GM18505 (cell line): Measurements from ENCODE around the gene PLA2R1.

Source experiments
- ATAC-seq: cut with Tn5 transposase; IDR thresholded peaks from one replicate; pipeline ENCODE4 v1.9.1; 2021; ENCODE audit not compliant: unreplicated experiment
- POLR2A ChIP-seq: IDR thresholded peaks from 4 replicates; pipeline ENCODE4 v1.6.1; 2011; ENCODE audit warnings: borderline replicate concordance; ENCODE audit not compliant: insufficient read depth, insufficient read length; ENCODE audit errors: extremely low read depth

PLA2R1 gene

DNA sequence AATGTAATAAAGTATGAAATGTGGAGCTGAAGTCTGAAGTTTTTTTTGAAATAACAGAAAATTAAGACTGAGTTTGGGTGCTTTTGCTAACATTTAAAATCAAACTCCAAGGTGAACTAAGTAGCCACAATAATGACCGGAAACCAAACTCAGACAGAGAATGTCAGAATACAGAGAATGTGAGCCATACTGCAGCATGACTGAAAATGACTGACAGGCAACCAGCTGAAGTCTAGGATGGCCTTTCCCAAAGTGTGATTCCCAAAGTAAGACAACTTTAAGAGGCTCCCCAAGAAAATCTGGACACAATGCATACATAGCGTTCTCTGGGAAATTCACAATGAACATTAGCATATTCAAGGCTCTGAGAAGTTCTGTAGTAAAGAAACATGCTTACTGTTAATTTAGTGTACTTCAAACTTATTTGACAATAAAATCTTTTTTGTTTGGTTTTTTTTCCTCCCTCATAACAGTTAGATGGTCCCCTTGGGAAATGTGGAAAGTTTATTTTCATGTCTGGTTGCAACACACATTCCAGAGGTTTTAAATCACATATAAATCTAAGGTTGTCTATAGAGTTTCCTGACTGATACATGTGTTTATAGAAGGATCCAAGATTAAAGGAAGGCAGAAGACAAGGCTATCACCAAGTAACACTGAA is 28.6 kb downstream of the PLA2R1 start:
- no peak for TF ChIP-seq POLR2A
- ATAC-seq = no peak

DNA sequence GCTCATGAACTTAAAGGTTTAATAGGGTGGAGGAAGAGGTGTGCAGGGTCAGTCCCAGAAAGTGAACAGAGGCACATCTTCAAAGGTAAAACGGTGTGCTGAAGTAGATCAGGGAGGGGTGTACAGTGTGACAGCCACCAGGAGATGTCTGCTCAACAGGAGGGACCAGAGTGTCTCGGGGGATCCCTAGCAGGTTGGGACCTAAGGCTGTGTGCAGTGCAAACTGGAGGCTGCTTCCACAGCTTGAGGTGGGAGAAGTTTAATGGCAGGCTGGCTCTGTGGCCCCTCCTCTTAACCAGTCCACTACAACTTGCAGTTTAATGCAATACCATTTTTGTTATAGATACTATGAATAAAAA is 33.2 kb downstream of the PLA2R1 start:
- ATAC-seq = no peak
- TF ChIP-seq POLR2A = no peak

- TF ChIP-seq POLR2A = no peak
Measured at GRCh38 chr2:160028431-160029269, 33.8 kb downstream of the PLA2R1 start.

DNA sequence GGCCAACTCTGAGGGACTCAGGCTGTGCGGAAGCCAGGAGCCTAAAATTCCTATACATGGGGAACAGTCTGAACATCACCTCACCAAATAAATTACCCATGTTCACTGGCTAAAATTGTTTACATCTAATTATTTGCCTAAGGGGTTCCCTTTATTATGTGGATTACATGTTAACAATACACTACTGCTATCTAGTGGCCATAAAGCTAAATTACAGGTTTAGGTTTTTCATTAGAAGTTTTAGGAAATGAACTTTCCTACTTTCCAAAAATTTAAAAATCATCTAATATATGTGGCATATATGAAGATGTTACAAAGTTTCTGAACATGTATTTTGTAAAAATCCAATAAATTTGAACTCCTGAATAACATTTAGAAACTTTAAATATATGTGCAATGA is 40.3 kb downstream of the PLA2R1 start:
- no peak for ATAC-seq
- TF ChIP-seq POLR2A = no peak

More at GRCh38 chr2:160028431-160029269, 33.8 kb downstream of the PLA2R1 start:
- ATAC-seq = no peak

DNA sequence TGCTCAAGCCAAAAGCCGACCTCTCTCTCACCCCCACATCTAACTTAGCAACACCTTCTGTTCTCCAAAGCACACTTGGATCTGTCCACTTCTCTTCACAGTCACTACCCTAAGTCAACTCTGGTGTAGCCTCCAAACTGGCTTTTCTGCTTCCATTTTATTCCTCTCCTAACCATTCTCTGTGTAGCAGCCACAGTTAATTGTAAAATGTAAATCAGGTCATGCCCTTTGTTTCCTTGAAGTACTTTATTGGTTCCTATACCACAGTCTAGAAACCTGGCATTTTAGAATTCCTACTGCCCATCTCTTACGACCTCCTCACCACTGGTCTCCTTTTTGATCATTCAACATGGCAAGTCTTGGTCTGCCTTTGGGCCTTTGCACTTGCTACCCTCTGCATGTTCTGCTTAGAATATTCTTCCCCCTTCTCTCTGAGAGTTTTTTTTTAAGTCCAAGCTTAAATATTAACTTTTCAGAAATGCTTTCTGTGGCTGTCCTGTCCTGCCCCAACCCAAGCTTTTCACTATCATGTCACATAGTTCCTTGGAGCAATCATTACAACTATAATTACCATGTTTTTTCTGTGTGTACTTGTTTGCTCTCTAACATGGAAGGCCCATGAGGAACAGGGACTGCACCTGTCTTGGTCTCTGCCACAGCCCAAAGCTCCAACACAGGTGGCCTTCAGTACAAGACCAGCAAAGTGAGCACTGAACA is 42.9 kb downstream of the PLA2R1 start:
- no peak for ATAC-seq
- no peak for TF ChIP-seq POLR2A

DNA sequence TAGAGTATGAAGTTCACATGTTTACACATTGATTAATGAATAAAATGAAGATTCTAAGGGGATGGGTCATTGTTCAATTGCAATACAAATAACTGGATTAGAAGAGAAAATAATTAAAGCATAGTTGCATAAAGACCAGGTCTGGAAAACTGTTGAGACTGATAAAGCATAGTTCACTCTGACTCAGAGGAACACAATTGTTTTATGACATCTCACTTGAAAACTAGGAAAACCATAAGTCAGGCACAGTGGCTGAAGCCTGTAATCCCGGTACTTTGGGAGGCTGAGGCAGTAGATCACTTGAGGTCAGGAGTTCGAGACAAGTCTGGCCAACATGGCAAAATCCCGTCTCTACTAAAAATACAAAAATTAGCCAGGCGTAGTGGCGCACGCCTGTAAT is 46.7 kb downstream of the PLA2R1 start:
- TF ChIP-seq POLR2A = no peak
- ATAC-seq = no peak

- no peak for TF ChIP-seq POLR2A
Measured at GRCh38 chr2:160014227-160014626, 48.2 kb downstream of the PLA2R1 start.

DNA sequence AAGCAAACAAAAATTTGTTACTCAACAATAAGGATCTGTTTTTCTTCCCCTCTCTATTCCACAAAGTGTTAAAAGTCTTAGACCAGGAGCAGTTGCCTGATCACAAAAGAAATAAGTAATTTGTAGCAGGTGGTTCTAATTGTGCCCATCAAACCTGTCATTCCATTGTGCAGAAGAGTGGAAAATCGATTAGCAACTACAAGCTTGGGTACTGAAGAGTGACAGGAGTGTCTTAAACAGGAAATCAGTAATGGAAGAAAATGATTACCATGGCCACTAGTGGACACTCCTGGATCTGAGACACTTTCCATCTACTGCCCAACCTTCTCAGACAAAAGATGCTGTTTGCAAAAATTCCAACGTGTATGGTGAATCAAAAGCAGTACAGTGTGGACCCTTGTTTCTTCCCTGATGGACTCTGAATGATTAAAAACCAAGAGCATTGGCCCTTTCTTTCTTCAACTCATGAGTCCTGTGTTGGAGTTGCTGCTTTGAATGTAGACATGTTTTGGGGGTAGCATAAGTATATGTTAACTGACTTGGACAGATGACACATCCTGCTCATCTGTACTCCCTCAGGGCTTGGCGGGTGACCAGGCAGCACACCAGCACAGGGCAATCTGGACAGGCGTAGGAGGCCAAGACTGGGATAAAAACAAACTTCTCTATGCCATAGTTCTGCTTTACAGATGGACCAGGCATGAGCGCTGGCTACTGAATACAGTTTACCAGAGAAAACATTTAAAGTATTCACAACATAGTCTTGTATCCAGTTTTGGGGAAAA is 51.9 kb downstream of the PLA2R1 start:
- no peak for TF ChIP-seq POLR2A
- no peak for ATAC-seq

More at GRCh38 chr2:160014227-160014626, 48.2 kb downstream of the PLA2R1 start:
- ATAC-seq = no peak

- ATAC-seq = no peak
- TF ChIP-seq POLR2A = no peak
Measured at GRCh38 chr2:160007111-160007510, 55.3 kb downstream of the PLA2R1 start.

- ATAC-seq = no peak
- no peak for TF ChIP-seq POLR2A
Measured at GRCh38 chr2:160006475-160006874, 55.9 kb downstream of the PLA2R1 start.

DNA sequence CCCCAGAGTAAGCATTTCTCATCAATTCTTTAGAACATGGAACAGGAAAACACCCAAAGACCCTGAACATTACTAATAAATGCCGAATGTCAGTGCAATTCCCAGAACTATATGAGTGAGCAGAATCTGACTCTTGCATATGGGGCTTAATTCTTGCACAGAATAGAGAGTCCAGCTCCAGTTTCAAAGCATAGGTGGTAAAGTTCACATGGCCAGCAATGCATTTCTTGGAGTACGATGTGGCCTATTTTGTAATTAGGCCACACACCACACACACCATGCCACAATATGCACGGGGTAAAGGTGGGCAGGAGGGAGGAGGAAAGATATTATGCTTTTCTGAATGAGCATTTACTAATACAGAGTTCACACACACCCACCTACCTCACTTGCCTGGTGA is 56.5 kb downstream of the PLA2R1 start:
- no peak for TF ChIP-seq POLR2A
- ATAC-seq = no peak

DNA sequence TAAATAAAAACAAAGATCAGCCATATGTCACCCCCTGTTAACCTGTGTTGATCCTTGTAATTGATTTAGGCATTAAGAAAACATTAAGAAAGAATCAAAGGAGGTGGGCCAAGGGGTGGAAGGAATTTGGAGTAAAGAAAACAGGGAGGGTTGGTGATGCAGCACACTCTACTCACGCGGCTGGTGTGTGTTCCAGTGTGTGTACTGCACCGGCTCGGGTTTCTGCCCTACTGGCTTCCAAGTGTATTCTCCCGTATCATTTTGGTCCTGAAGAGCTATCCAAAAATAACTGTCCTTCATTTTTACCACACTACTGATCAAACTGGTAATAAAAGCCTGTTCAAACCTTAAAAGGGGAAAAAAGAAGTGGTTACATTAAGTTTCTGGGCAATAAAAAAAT is 56.9 kb downstream of the PLA2R1 start:
- TF ChIP-seq POLR2A = no peak
- no peak for ATAC-seq

- ATAC-seq = no peak
- no peak for TF ChIP-seq POLR2A
Measured at GRCh38 chr2:159998961-159999360, 63.5 kb downstream of the PLA2R1 start.
